SK-N-MC (cell line): ENCODE results near the gene RAP1GAP2.

ENCODE experiments used
- DNase-seq: peaks from one replicate; pipeline ENCODE4 v3.0.0-alpha.2; 2011; ENCODE audit warnings: low read depth, low spot score
- H3K27ac ChIP-seq: fragments of 200-600 bp; sonication (generic); 2 replicates; pipeline ENCODE4 v1.5.1; 2016; ENCODE audit warnings: mixed run types
- H3K36me3 ChIP-seq: fragments of 200-600 bp; sonication (generic); 2 replicates; pipeline ENCODE4 v1.6.1; 2017; ENCODE audit warnings: antibody characterized with exemption, low read length, mixed read lengths; ENCODE audit not compliant: insufficient read depth
- H3K4me3 ChIP-seq: fragments of 200-600 bp; sonication (generic); 2 replicates; pipeline ENCODE4 v1.5.1; 2016
- H3K9ac ChIP-seq: fragments of 200-600 bp; sonication (generic); 2 replicates; pipeline ENCODE4 v1.8.0; 2017; ENCODE audit warnings: mixed run types, mixed read lengths; ENCODE audit not compliant: insufficient read length
- H3K9me3 ChIP-seq: fragments of 200-600 bp; sonication (generic); 2 replicates; pipeline ENCODE4 v1.6.1; 2017; ENCODE audit warnings: low read depth, mild to moderate bottlenecking, antibody characterized with exemption, low read length, moderate library complexity, mixed read lengths
- EZH2 ChIP-seq: fragments of 200-600 bp; sonication (generic); IDR thresholded peaks from one replicate; pipeline ENCODE4 v1.6.1; 2017; ENCODE audit warnings: antibody characterized with exemption
- FOXP2 ChIP-seq: optimal IDR thresholded peaks from 2 replicates; pipeline ENCODE3; 2011; ENCODE audit warnings: mild to moderate bottlenecking, moderate library complexity; ENCODE audit not compliant: insufficient read depth; ENCODE audit errors: extremely low read length, control extremely low read depth
- POLR2AphosphoS5 ChIP-seq: IDR thresholded peaks from 2 replicates; pipeline ENCODE4 v1.6.1; 2012; ENCODE audit warnings: mild to moderate bottlenecking, low read depth, low read length, borderline replicate concordance

The RAP1GAP2 gene

DNA sequence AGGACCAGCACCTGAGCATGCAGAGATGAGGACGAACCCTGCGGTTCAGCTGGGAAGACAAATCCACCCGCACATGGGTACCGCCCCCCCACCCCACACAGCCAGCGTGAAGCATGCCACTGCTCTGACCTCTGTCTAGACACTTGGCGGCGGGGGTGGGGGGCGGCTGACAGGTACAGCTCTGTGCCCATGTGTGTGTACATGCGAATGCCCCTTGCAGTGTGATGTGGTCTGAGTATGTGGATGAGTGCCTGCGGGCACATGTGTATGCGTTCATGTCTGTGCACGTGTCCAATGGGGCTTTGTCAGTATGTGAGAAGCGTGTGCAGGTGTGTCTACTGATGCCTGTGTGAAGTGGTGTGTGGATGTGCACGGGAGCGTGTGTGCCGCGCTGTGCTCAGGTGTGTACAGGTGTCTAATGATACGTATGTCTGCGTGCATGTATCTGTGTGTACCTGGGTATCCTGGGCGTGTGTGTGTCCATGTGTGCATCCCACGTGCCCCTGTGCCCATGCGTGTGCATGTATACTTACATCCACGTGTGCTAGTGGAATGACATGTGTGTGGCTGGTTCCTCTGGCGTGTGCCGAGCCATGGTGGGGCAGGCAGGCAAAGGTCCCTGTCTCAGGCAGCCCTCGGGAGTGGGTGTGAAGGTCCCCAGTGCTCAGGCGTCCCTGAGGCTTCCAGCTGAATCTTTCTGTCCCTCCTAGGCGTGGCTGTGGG lies 636 bp upstream of the RAP1GAP2 start:
- H3K9me3 ChIP-seq, result no peaks in the 10 kb centered on the region
- no peak overlapping the region for H3K4me3 ChIP-seq
- H3K27ac ChIP-seq, result no peak overlapping the region
- DNase-seq, result no peak
- H3K36me3 ChIP-seq, result no peaks in the 10 kb centered on the region
- H3K9ac ChIP-seq, result no peak overlapping the region
- no peak for TF ChIP-seq EZH2
- no peak for TF ChIP-seq POLR2AphosphoS5
- TF ChIP-seq FOXP2, result no peak

DNA sequence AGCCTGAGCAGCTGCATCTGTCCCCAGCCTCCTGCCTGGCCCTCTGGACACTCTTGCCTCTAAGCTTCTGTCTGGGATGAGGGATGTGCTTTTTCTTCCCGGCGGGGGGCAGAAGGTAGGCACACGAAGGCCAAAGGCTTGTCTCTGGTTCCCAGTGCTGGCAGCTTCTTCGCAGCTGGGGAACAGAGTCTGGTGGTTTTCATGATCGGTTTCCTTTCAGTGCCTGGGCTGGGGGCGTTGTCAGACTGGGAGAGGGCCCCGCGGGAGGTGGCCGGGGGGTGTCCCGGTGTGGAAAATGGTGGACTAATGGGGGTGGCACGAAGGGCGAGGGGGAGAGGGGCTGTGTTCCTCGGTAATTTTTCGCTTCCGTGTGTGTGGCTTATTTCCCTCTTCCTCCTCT lies 988 bp downstream of the RAP1GAP2 start:
- TF ChIP-seq FOXP2, result no peak
- TF ChIP-seq EZH2, result no peak
- TF ChIP-seq POLR2AphosphoS5, result no peak
- Histone ChIP-seq H3K4me3 (no peak overlapping the region), H3K36me3 (no peaks in the 10 kb centered on the region), H3K9ac (no peak overlapping the region), H3K27ac (no peak overlapping the region), H3K9me3 (no peaks in the 10 kb centered on the region)
- no peak for DNase-seq

DNA sequence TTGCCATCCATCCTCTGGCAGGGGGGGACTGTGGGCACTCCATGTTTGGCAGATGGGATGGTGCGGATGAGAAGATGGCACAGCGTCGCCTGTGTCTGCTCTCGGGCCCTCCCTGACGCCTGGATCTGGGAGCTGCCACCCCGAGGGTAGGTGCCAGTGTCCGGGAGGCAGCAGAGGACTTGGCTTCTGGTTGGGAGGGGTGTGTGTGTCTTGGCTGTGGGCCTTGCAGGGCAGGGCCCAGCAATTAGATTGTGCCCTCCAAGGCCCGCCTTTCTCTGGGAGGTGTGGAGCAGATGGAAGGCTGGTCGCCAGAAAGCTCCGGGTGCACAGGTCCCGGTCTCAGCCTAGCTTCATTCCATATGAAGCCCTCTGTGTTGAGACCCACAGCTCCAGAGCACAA lies 1.4 kb downstream of the RAP1GAP2 start:
- Histone ChIP-seq H3K9ac (no peak overlapping the region), H3K4me3 (no peak overlapping the region), H3K27ac (no peak overlapping the region), H3K36me3 (no peaks in the 10 kb centered on the region), H3K9me3 (no peaks in the 10 kb centered on the region)
- DNase-seq, result no peak
- TF ChIP-seq EZH2 (no peak), FOXP2 (no peak), POLR2AphosphoS5 (no peak)

DNA sequence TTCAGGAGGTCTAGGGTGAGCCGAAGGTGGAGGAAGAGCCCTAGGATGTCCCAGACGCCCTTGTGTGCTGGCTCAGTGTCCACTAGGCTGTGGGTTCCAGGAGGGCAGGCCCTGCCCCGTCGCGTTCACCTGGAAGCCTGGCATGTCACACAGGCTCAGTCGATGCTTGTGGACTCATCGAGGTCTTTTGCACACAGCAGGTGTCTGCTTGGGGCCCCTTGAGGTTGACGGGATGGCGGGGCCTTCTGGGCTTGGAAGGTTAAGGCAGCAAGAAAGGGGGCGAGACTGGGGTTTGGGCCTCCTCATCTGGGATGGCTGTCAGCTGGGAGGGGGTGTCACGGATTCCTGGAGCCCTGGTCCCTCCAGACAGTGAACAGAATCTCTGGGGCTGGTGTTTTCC lies 1.9 kb downstream of the RAP1GAP2 start:
- Histone ChIP-seq H3K9ac (no peak overlapping the region), H3K4me3 (no peak overlapping the region), H3K36me3 (no peaks in the 10 kb centered on the region), H3K27ac (no peak overlapping the region), H3K9me3 (no peaks in the 10 kb centered on the region)
- TF ChIP-seq EZH2 (no peak), POLR2AphosphoS5 (no peak), FOXP2 (no peak)
- no peak for DNase-seq

DNA sequence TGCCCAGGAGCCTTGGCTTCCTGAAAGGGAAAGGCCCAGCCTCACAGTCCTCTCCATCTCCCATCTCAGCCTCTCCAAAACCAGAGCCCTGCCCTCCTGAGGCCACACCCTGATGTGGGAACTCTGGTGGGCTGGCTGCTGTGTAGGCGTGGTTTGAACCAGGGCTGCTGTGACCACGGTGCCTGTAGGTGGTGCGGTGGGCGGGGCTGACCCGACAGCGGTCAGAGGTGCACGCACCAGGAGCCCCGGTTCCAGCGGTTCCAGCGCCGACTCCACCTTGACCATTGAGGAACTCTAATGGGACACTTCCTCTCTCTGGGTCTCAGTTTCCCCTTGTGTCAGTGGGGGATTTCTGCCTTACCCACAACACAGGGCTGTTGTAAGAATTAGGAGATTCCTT lies 2.4 kb downstream of the RAP1GAP2 start:
- no peak overlapping the region for H3K27ac ChIP-seq
- no peak overlapping the region for H3K9ac ChIP-seq
- no peaks in the 10 kb centered on the region for H3K9me3 ChIP-seq
- TF ChIP-seq POLR2AphosphoS5 (no peak), EZH2 (no peak), FOXP2 (no peak)
- H3K36me3 ChIP-seq, result no peaks in the 10 kb centered on the region
- no peak overlapping the region for H3K4me3 ChIP-seq
- no peak for DNase-seq

DNA sequence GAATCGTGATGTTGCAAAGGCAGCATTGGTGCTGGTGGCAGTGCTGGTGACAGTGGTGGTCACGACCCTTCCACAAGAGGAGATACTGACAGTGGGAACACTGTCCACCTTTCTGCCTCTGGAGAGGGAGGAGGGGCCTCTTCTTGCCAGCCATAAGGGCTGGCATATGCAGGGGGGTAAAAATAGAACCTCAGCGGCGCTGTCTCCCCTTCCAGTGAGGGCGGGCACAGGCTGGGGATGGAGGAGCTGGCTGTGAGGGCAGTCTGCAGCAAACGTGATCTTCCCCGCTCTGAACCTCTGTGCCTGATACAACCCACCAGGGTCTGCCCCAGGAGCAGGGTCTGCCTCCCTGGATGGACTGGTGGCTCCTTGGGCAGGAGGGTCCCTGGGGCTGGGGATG lies 3.4 kb downstream of the RAP1GAP2 start:
- Histone ChIP-seq H3K9ac (no peak overlapping the region), H3K4me3 (no peak overlapping the region), H3K9me3 (no peaks in the 10 kb centered on the region), H3K27ac (no peak overlapping the region), H3K36me3 (no peaks in the 10 kb centered on the region)
- no peak for TF ChIP-seq EZH2
- no peak for TF ChIP-seq POLR2AphosphoS5
- TF ChIP-seq FOXP2, result no peak
- DNase-seq, result no peak

DNA sequence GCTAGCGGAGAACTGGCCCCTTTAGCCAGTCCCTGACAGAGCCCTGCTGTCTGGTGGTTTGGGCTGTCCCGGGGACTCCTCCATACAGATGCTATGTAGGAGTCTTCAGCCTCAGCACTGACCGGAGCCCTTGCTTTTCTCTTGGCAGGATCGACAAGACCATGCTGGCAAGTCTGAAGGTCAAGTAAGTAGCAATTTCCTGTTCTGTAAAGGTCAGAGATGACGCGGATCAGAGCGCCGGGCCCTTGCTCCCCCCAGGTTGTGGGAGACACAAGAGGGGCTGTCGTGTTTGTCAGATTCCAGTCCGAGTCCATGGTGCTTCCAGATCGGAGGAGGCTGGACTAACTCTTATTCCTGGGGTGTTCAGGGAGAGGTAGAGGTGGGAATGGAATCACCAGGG lies 4.1 kb downstream of the RAP1GAP2 start:
- DNase-seq, result no peak
- H3K9me3 ChIP-seq, result no peaks in the 10 kb centered on the region
- H3K36me3 ChIP-seq, result no peaks in the 10 kb centered on the region
- no peak overlapping the region for H3K27ac ChIP-seq
- no peak overlapping the region for H3K4me3 ChIP-seq
- TF ChIP-seq FOXP2 (no peak), POLR2AphosphoS5 (no peak), EZH2 (no peak)
- H3K9ac ChIP-seq, result no peak overlapping the region

DNA sequence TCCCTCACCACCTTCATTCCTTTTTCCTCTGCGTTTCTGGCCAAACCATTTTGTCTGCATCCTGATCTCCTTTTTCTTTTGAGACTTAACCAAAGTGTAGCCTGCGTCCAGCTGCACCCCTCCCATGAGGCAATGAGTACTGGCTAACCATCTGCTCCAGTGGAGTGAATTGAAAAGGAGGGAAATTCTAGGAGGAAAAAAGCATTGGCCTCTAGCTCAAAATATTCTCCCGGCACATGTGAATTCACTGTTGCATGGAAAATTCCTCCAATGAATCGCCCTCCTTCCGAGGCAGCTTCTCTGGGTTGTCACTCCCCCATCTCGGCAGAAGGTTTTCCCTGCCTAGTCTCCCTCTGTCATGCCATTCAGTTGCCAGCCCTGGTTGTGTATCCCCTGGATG lies 5.6 kb downstream of the RAP1GAP2 start:
- Histone ChIP-seq H3K4me3 (no peak overlapping the region), H3K9ac (no peak overlapping the region), H3K36me3 (no peaks in the 10 kb centered on the region), H3K9me3 (no peaks in the 10 kb centered on the region), H3K27ac (no peak overlapping the region)
- TF ChIP-seq POLR2AphosphoS5, result no peak
- TF ChIP-seq EZH2, result no peak
- TF ChIP-seq FOXP2, result no peak
- no peak for DNase-seq

DNA sequence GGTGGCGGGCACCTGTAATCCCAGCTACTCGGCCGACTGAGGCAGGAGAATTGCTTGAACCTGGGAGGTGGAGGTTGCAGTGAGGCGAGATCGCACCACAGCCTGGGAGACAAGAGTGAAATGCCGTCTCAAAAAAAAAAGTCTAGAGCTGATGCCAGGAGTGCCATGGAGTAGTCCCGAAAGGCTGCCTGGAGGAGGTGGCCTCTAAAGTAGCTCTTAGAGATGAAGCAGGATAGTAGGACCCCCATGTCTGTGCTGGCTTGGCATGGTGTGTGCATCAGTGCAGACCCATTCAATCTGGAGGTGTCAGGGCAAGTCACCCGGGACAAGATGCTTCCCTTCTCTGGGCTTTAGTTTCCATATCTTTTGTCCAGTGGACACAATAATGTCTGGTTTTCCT lies 6.3 kb downstream of the RAP1GAP2 start:
- Histone ChIP-seq H3K4me3 (no peak overlapping the region), H3K27ac (no peak overlapping the region), H3K9ac (no peak overlapping the region), H3K36me3 (no peaks in the 10 kb centered on the region), H3K9me3 (no peaks in the 10 kb centered on the region)
- no peak for DNase-seq
- no peak for TF ChIP-seq EZH2
- TF ChIP-seq POLR2AphosphoS5, result no peak
- TF ChIP-seq FOXP2, result no peak
